GF-D8 (cell line): Measurements from ENCODE around the gene G3BP1.
A peak's percentile ranks its signal among the peaks of the same experiment; 100 is the strongest.
"Not testable (repeated sequence)": the region's sequence is repeated elsewhere in the genome, so short reads cannot be mapped to it uniquely, and the experiment has no call there.

Experiments used
- DNase-seq: peaks from one replicate; lab custom pipeline; 2025; lab: John Stamatoyannopoulos, UW

Gene G3BP1

DNA sequence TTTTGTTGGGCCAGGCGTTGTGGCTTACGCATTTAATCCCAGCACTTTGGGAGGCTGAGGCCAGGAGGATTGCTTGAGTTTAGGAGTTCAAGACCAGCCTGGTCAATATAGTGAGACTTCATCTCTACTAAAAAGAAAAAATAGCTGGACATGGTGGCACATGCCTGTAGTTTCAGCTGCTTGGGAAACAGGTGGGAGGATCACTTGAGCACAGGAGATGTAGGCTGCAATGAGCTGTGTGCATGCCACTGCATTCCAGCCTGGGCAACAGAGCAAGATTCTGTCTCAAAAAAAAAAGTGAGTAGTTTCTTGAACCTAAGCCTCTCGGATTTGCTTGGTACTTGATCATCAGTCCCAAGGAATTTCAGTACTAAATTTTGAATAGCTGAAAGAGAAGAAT lies 26.9 kb downstream of the G3BP1 start:
- no peak for DNase-seq

DNA sequence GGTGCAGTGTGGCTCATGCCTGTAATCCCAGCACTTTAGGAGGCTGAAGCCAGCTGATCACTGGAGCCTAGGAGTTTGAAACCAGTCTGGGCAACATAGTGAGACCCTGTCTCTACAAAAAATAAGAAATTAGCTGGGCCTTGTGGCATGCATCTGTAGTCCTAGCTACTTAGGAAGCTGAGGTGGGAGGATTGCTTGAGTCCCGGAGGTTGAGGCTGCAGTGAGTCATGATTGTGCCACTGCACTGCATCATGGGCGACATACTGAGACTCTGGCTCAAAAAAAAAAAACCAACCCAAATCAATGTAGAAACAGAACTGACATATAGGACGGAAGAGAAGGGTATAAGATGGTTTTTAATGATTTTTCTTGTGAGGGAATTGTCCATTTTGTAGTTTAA lies 27.7 kb downstream of the G3BP1 start:
- no peak for DNase-seq

DNA sequence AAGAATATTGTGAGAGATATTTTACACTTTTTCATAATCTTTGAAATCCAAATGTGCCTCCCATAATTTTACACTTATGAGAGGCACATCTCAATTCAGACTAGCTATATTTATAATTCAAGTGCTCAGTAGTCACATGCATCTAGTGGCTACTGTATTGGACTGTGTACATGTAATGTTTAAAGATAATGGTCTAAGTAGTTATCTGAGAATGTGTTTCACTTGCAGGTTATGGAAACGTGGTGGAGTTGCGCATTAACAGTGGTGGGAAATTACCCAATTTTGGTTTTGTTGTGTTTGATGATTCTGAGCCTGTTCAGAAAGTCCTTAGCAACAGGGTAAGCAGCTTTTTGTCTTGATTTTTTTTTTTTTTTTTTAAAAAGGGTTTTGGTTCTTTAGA lies 28.8 kb downstream of the G3BP1 start:
- peak; percentile 69 for DNase-seq

GRCh38 chr5:151805414-151806223 lies 33.9 kb downstream of the G3BP1 start:
- DNase-seq, result no peak

GRCh38 chr5:151808451-151809169 lies 36.9 kb downstream of the G3BP1 start:
- no peak for DNase-seq

DNA sequence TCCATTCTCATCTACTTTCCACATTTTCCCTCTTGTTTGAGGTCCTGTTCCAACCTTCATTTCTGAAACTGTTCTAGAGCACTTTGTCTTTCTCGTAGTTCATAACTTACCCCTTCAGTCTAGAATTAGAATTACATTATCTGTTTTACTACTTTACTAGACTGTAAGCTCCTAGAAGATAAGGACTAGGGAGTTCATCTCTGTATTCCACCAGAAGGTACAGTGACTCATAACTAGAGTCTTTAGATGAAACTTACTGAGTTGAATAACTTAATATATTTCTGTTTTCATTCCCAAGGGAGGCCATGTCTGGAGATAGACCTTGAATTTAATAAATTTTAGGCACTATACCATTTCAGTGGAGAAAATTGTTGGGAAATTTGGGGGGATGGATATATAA lies 38.7 kb downstream of the G3BP1 start:
- no peak for DNase-seq

DNA sequence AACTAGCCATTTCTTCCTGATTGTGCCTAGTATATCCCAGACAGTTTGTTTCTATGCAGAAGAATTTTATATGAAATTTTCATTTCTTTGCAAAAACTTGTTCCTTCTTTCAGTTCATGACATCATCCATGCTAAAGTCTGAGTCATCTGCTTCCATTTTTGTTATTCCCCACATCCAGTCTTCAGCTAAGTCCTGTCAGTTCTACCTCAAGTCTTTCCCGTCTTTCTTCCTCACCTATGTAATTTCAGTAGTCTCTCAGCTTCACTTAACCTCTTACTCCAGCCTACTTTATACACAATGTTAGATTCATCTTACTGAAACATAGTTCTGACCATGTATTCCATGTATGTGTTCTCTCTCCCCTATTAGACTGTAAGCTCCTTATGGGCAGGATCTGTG lies 39.1 kb downstream of the G3BP1 start:
- DNase-seq, result no peak

DNA sequence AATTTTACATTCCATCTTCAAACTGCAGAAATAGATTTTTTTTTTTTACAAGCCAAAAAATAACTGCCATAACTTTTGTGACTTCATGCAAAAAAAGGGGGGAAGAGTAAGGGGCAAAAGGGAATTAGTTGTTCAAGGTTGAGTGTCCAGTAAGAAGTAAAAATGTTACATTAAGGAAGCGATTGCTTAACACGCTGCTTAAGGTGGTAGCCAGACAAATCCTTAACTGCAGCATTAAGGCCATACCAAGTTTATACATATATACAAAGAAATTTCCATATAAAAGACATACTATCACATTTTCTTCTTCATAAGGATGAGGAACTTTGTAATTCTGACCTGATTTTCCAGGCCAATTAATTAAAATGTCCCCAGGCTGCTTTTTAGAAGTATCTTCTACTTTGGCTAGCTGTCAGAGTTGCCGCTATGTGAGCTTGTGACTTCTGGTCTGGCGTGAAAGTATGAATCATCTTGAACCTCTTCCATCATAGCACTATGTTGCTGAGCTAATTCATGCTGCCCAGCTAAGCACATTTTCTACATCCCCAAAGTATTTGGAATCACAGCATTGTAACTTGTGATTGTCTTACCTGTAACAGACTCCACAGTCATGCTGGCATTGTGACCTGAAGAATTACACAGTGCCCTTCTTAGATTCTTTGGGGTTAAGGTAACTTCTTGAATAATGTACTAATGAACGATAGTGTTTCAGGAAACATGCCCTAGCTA lies 40.0 kb downstream of the G3BP1 start:
- no peak for DNase-seq

DNA sequence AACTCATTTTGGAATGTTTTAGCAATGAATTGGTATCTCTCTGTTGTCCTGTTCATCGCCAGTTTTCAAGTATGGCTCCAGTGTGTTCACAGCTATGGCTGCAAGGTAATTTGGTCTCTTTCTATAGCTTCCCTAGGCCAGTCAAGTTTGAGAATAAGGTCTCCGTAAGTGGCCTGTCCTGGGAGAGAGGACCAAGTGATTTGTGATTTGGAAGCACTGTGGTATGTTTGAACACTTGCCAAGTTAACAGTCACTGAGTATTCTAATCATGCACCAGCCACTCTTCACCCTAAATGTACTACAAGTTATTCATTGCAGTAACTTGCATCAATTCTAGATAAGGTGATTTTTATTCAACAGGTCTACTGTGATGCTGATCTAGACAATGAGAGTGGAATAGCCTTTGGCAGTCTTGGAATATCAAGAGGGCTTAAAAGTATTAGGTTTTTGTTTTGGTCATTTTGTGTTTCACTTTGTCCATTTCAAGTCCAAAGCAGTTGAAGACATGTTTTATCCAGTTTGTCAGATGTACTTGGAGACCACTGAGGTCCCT lies 41.1 kb downstream of the G3BP1 start:
- no peak for DNase-seq

DNA sequence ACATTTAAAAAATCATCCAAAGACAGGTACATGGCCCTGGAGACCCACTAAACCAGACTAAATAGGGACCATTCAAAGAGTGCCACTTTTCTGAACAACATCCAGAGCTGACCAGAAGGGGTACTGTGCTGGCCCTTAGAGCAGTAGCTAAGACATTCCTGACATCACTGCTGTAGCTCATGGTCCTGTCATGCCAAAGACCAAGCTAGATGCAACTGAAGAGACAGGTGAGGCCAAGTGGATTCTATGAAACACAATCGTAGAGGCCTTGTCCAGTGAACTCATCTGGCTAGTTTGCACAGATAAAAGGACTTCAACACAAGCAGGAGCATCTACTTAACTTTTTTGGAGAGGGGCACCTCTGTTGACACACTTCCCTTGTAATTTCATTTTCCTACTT lies 43.3 kb downstream of the G3BP1 start:
- DNase-seq, result no peak

DNA sequence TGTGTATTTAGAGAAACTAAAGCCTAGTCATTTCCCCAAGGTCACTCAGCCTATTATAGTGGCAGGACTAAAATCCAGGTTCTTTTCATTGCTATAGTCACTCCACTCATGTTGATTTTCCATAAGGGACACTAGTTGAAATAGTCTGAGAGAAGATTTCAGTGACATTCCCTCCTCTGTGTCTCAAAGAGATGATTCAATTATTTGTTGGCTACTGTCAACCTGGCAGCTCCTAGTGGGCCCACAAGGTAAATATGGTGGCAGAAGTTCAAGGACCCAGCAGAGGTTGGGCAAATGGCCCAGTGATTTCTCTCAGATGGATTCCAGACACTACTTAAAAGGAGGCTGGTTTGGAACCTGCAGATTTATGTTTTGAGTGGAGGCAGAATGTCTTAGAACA lies 48.1 kb downstream of the G3BP1 start:
- DNase-seq, result no peak

DNA sequence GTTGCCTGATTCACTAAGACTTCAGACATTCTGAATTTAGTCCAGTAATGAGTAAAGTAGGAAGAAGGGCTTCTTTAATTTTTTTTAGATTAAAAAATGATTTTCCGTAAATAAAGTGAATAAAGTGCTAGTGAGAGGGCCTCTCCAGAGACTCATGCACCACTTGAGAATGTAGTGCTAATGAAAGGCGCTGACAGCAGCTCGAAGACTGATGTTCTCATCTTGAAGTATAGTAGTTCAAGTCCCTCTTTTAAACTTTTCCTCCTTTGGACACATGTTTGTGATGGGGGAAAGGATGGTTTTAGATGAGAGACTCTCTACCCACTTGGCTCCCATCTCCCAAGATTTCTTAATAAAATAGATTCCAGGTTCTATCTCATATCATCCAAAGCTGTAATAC lies 48.5 kb downstream of the G3BP1 start:
- DNase-seq, result no peak

DNA sequence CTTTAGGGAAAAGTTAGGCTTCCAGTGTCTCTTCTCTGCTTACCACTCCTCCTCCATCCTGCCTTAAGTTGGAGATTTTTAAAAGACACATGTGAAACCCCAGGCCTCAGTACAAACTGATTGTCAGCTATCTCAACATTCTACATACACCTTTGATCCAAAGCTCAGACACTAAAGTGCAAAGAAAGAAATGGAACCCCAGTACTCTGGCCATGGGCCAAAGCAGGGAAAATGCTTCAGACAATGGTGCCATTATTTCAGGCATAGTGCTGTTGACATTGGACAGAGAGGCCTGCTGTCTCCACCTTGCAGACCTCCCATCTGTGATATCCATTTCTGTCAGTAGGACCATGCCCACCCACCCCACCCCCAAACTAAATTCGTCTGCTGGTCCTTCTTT lies 49.1 kb downstream of the G3BP1 start:
- DNase-seq, result no peak

DNA sequence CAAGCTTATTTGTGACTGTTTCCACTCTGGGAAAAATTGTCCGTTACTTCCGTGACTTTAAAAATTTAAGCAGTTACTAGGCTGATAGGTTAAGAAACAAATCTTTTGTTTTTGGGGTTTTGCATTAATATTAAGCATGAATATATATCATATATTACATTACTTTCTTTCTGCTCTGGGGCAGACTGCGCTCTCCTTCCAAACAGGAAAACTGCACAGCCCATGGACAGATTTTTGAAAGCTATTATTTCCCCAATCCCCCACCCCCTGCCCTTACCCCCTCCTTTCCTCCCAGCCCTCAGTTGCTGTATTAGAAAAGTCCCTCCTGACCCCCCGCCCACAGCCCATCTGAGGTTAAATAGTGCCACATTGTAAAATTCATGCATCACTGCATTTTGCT lies 50.4 kb downstream of the G3BP1 start:
- no peak for DNase-seq

- no peak for DNase-seq
Measured at GRCh38 chr5:151825445-151825844, 53.7 kb downstream of the G3BP1 start.

DNA sequence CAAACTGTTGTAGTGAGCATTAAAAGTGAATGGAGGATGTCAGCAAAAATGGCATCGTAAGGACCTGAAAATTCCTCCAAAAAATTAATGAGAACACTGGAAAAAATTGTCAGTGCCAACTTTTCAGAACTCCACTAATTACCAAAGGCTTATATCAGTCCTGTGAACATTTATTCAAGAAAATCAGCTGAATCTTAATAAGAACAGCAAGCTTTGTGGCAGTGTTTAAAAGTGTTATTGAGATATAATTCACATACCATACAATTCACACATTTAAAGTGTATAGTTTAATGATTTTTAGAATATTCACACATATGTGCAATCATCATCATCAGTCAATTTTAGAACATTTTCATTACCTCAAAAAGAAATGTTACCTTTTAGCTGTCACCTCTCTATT lies 57.6 kb downstream of the G3BP1 start:
- no peak for DNase-seq

DNA sequence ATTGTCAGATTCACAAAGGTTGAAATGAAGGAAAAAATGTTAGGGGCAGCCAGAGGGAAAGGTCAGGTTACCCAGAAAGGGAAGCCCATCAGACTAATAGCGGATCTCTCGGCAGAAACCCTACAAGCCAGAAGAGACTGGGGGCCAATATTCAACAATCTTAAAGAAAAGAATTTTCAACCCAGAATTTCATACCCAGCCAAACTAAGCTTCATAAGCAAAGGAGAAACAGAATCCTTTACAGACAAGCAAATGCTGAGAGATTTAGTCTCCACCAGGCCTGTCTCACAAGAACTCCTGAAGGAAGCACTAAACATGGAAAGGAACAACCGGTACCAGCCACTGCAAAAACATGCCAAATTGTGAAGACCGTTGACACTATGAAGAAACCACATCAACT lies 61.1 kb downstream of the G3BP1 start:
- not testable (repeated sequence) for DNase-seq

GRCh38 chr5:151846765-151847164 lies 75.0 kb downstream of the G3BP1 start:
- no peak for DNase-seq

GRCh38 chr5:151847871-151848270 lies 76.1 kb downstream of the G3BP1 start:
- DNase-seq, result no peak

DNA sequence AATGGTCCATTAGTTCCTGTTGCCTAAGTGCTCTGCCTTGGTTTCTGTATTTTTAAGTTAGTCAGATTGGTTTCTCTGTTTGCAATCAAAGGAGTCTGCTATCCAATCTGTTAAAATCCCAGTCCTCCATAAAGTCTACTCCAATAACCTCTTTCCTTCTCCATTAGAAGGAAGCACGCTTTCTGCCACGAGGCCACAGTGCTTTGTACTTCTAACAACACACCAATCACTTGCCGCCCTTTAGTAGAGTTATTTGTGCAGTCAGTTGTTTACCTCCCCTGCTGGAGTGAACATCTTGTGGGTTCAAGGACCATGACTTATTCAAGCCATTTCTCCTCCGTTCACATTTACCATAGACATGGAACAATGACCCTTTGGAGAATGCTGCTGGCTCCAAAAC lies 83.9 kb downstream of the G3BP1 start:
- no peak for DNase-seq

DNA sequence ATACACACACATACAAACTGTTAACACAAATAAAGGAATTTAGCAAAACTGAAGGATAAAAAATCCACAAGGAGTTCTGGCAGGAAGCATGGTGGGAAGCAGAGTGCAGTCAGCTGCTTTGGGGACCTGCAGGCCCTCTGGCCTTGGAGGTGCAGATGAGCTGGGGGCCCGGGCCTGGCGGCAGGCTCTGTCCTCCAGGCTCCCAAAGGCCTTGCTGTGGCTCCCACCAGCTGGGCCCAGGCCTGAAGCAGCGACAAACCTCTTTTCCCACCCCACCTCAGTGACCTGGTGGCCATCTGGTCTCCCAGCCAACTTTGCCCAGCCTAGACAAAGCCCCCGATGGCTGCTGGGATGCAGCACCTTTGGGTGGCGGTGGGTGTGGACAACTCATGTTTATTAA lies 85.1 kb downstream of the G3BP1 start:
- no peak for DNase-seq

- not testable (repeated sequence) for DNase-seq
Measured at GRCh38 chr5:151860867-151861266, 89.1 kb downstream of the G3BP1 start.
